IMR-90 (cell line): ENCODE data around the gene RHBDF1. TPM values are rescaled to one million over a fixed set of nuclear protein-coding genes. Genes with fewer than 3 reads are reported as not detected.

Source experiments
- ATAC-seq: fragments of 200-7000 bp; cut with Tn5 transposase; 2 replicates; pipeline ENCODE4 v1.9.1; 2020; ENCODE audit warnings: low read depth, mild to moderate bottlenecking, moderate library complexity
- BruUV-seq: library from RNA; stranded (reverse); fragments of 400-500 nt; replicated peaks from 2 replicates; lab custom pipeline; 2021; lab: Mats Ljungman, UMichigan
- CTCF ChIA-PET: fragments of 300-600 bp; formaldehyde crosslinking; extraction: SDS; loops from one replicate; lab custom pipeline; 2021; ENCODE audit warnings: antibody characterized with exemption; lab: Yijun Ruan, JAX
- POLR2A ChIA-PET: fragments of 300-600 bp; sonication (Branson Sonifier 250); formaldehyde crosslinking; loops from one replicate; lab custom pipeline; 2022; ENCODE audit warnings: antibody characterized with exemption; ENCODE audit not compliant: unreplicated experiment; lab: Charles Lee
- DNase-seq: peaks from one replicate; pipeline ENCODE4 v3.0.0; 2013
- H2AFZ ChIP-seq: replicated peaks from 2 replicates; pipeline ENCODE3; 2013; ENCODE audit warnings: low read length, mild to moderate bottlenecking; ENCODE audit not compliant: poor library complexity
- H2AK5ac ChIP-seq: 2 replicates; pipeline ENCODE4 v1.6.1; 2013; ENCODE audit warnings: low read depth, low read length, inconsistent platforms
- H2AK9ac ChIP-seq: replicated peaks from 2 replicates; pipeline ENCODE3; 2013; ENCODE audit warnings: mild to moderate bottlenecking, low read depth, low read length, moderate library complexity; ENCODE audit not compliant: poor library complexity
- H2BK120ac ChIP-seq: 2 replicates; pipeline ENCODE4 v1.6.1; 2013; ENCODE audit warnings: low read depth, low read length, inconsistent platforms
- H2BK15ac ChIP-seq: 3 replicates; pipeline ENCODE4 v1.6.1; 2013; ENCODE audit warnings: low read depth, low read length, inconsistent platforms
- H2BK20ac ChIP-seq: 2 replicates; pipeline ENCODE4 v1.6.1; 2013; ENCODE audit warnings: low read depth, mild to moderate bottlenecking, inconsistent platforms, low read length, moderate library complexity
- H2BK5ac ChIP-seq: 2 replicates; pipeline ENCODE4 v1.6.1; 2013; ENCODE audit warnings: mild to moderate bottlenecking, low read depth, low read length, inconsistent platforms; ENCODE audit not compliant: poor library complexity, severe bottlenecking
- H3K14ac ChIP-seq: replicated peaks from 2 replicates; pipeline ENCODE4 v1.6.1; 2013; ENCODE audit warnings: low read depth, low read length, inconsistent platforms
- H3K18ac ChIP-seq: 2 replicates; pipeline ENCODE4 v1.6.1; 2013; ENCODE audit warnings: low read depth, low read length, control low read depth
- H3K23ac ChIP-seq: 2 replicates; pipeline ENCODE4 v1.6.1; 2013; ENCODE audit warnings: low read depth, low read length, inconsistent platforms
- H3K27ac ChIP-seq: 2 replicates; pipeline ENCODE4 v1.5.1; 2013; ENCODE audit warnings: mild to moderate bottlenecking, control low read depth, low read length; ENCODE audit not compliant: insufficient read depth
- H3K27me3 ChIP-seq: 2 replicates; pipeline ENCODE4 v1.6.1; 2013; ENCODE audit warnings: low read length; ENCODE audit not compliant: control insufficient read depth, insufficient read depth
- H3K36me3 ChIP-seq: 2 replicates; pipeline ENCODE4 v1.6.1; 2013; ENCODE audit warnings: low read length, mixed read lengths; ENCODE audit not compliant: control insufficient read depth, insufficient read depth
- H3K4ac ChIP-seq: 2 replicates; pipeline ENCODE4 v1.6.1; 2013; ENCODE audit warnings: low read depth, low read length, inconsistent platforms
- H3K4me1 ChIP-seq: 2 replicates; pipeline ENCODE4 v1.6.1; 2013; ENCODE audit warnings: low read length, mixed read lengths; ENCODE audit not compliant: control insufficient read depth, insufficient read depth
- H3K4me2 ChIP-seq: 2 replicates; pipeline ENCODE4 v1.6.1; 2013; ENCODE audit warnings: low read depth, mild to moderate bottlenecking, control low read depth, low read length, moderate library complexity
- H3K4me3 ChIP-seq: 2 replicates; pipeline ENCODE4 v1.5.1; 2013; ENCODE audit warnings: low read depth, mild to moderate bottlenecking, control low read depth, low read length, moderate library complexity; ENCODE audit not compliant: insufficient read depth
- H3K56ac ChIP-seq: 2 replicates; pipeline ENCODE4 v1.6.1; 2013; ENCODE audit warnings: low read length, inconsistent platforms; ENCODE audit not compliant: insufficient read depth; ENCODE audit errors: extremely low read depth
- H3K79me1 ChIP-seq, 2 experiments: 2 replicates each; pipeline ENCODE4 v1.6.1; 2013; ENCODE audit warnings: low read length in 2 of 2, inconsistent platforms in 1 of 2, low read depth in 1 of 2
- H3K9ac ChIP-seq: 2 replicates; pipeline ENCODE4 v1.6.1; 2013; ENCODE audit warnings: low read depth, low read length, control low read depth
- H3K9me1 ChIP-seq: 2 replicates; pipeline ENCODE4 v1.6.1; 2013; ENCODE audit warnings: low read length, inconsistent platforms; ENCODE audit not compliant: insufficient read depth
- H3K9me3 ChIP-seq: 2 replicates; pipeline ENCODE4 v1.6.1; 2013; ENCODE audit warnings: low read length; ENCODE audit not compliant: control insufficient read depth, insufficient read depth
- H4K20me1 ChIP-seq: 2 replicates; pipeline ENCODE4 v1.6.1; 2013; ENCODE audit warnings: low read length, inconsistent platforms; ENCODE audit not compliant: insufficient read depth
- H4K5ac ChIP-seq: 2 replicates; pipeline ENCODE4 v1.6.1; 2013; ENCODE audit warnings: mild to moderate bottlenecking, low read depth, low read length, control low read depth
- H4K8ac ChIP-seq, 2 experiments: 2 replicates each; pipeline ENCODE4 v1.6.1; 2013; ENCODE audit warnings: low read depth in 2 of 2, low read length in 2 of 2, control low read depth in 1 of 2, inconsistent platforms in 1 of 2
- H4K91ac ChIP-seq: 2 replicates; pipeline ENCODE4 v1.6.1; 2013; ENCODE audit warnings: low read depth, low read length, inconsistent platforms; ENCODE audit not compliant: insufficient read depth
- BHLHE40 ChIP-seq: fragments of 150-350 bp; IDR thresholded peaks from 2 replicates; pipeline ENCODE4 v1.6.1; 2016; ENCODE audit warnings: mild to moderate bottlenecking, low read depth, low read length
- CEBPB ChIP-seq: IDR thresholded peaks from 2 replicates; pipeline ENCODE4 v1.6.1; 2012; ENCODE audit warnings: low read depth, low read length, improper control_type of control experiment
- CHD1 ChIP-seq: IDR thresholded peaks from 2 replicates; pipeline ENCODE4 v1.6.1; 2012; ENCODE audit warnings: low read depth, low read length, improper control_type of control experiment
- MAFK ChIP-seq: IDR thresholded peaks from 2 replicates; pipeline ENCODE4 v1.6.1; 2012; ENCODE audit warnings: low read depth, low read length, improper control_type of control experiment
- MAZ ChIP-seq: IDR thresholded peaks from 2 replicates; pipeline ENCODE4 v1.6.1; 2012; ENCODE audit warnings: low read depth, mild to moderate bottlenecking, low read length, improper control_type of control experiment, moderate library complexity, borderline replicate concordance
- MXI1 ChIP-seq: IDR thresholded peaks from 2 replicates; pipeline ENCODE4 v1.6.1; 2012; ENCODE audit warnings: low read depth, mild to moderate bottlenecking, low read length, moderate library complexity, borderline replicate concordance
- NFE2L2 ChIP-seq: fragments of 150-350 bp; IDR thresholded peaks from 2 replicates; pipeline ENCODE4 v1.6.1; 2016; ENCODE audit warnings: low read depth, mild to moderate bottlenecking, low read length
- POLR2A ChIP-seq: IDR thresholded peaks from 2 replicates; pipeline ENCODE4 v1.6.1; 2012; ENCODE audit warnings: mild to moderate bottlenecking, low read depth, low read length
- RAD21 ChIP-seq: IDR thresholded peaks from 2 replicates; pipeline ENCODE4 v1.6.1; 2012; ENCODE audit warnings: low read length, improper control_type of control experiment
- RCOR1 ChIP-seq: IDR thresholded peaks from 2 replicates; pipeline ENCODE4 v1.6.1; 2012; ENCODE audit warnings: mild to moderate bottlenecking, low read length, improper control_type of control experiment; ENCODE audit not compliant: insufficient replicate concordance
- RFX5 ChIP-seq: IDR thresholded peaks from 2 replicates; pipeline ENCODE4 v1.8.0; 2012; ENCODE audit warnings: low read depth, mild to moderate bottlenecking, low read length, moderate library complexity
- SMC3 ChIP-seq: fragments of 150-350 bp; IDR thresholded peaks from 2 replicates; pipeline ENCODE4 v1.6.1; 2016; ENCODE audit warnings: low read depth, mild to moderate bottlenecking, antibody characterized with exemption, low read length, moderate library complexity
- WGBS, 2 experiments: methylation state at CpG; one replicate each; pipeline versions ENCODE4 v1.1.5 to v1.1.7; 2013; ENCODE audit warnings: missing lambda C conversion rate in 2 of 2; ENCODE audit not compliant: insufficient read length in 1 of 2; ENCODE audit errors: extremely low coverage in 2 of 2; 5-methylcytosine and 5-hydroxymethylcytosine counted together
- dilution Hi-C: fragments of 300-500 bp; cut with HindIII; formaldehyde crosslinking; loops from one replicate; pipeline ENCODE4 v1.14.3; 2018; ENCODE audit warnings: low sequenced_read_pairs; ENCODE audit not compliant: unreplicated experiment
- in situ Hi-C: fragments of 300-500 bp; cut with MboI; formaldehyde crosslinking; loops from 3 replicates; pipeline ENCODE4 v1.14.3; 2019; ENCODE audit warnings: low sequenced_read_pairs, inconsistent platforms, mixed read lengths
- intact Hi-C: fragments of 100-400 bp; cut with micrococcal nuclease; formaldehyde crosslinking; loops from 2 replicates; pipeline ENCODE4 v1.10.0; 2022
- polyA plus RNA-seq, 3 experiments: library from polyadenylated mRNA; depleted of rRNA; stranded (reverse); fragments of >200 nt; gene quantifications; 2 replicates each; pipeline ENCODE4 v1.2.3, GENCODE V29; 2012; ENCODE audit warnings: low replicate concordance in 1 of 3
- total RNA-seq: library from RNA; depleted of rRNA; stranded (reverse); fragments of >200 nt; gene quantifications from 2 replicates; pipeline ENCODE4 v1.2.3, GENCODE V29; 2012
- TF ChIP-seq, protein P1 (sequence below): fragments of 150-350 bp; IDR thresholded peaks from 2 replicates; pipeline ENCODE4 v1.6.1; 2017; ENCODE audit warnings: mild to moderate bottlenecking, antibody characterized with exemption, low read length, low read depth
- TF ChIP-seq, protein P2 (sequence below): conservative IDR thresholded peaks from 2 replicates; pipeline ENCODE4 v1.5.1; 2012; ENCODE audit warnings: mild to moderate bottlenecking, low read depth, low read length, improper control_type of control experiment
- TF ChIP-seq, protein P3 (sequence below): fragments of 150-350 bp; IDR thresholded peaks from 2 replicates; pipeline ENCODE4 v1.6.1; 2016; ENCODE audit warnings: low read depth, mild to moderate bottlenecking, low read length, moderate library complexity, borderline replicate concordance

Gene RHBDF1
- total and polyA plus RNA-seq, 2 of the 4 experiments (the other 2 are of a cell fraction) = 13.8 to 86.6 TPM

DNA sequence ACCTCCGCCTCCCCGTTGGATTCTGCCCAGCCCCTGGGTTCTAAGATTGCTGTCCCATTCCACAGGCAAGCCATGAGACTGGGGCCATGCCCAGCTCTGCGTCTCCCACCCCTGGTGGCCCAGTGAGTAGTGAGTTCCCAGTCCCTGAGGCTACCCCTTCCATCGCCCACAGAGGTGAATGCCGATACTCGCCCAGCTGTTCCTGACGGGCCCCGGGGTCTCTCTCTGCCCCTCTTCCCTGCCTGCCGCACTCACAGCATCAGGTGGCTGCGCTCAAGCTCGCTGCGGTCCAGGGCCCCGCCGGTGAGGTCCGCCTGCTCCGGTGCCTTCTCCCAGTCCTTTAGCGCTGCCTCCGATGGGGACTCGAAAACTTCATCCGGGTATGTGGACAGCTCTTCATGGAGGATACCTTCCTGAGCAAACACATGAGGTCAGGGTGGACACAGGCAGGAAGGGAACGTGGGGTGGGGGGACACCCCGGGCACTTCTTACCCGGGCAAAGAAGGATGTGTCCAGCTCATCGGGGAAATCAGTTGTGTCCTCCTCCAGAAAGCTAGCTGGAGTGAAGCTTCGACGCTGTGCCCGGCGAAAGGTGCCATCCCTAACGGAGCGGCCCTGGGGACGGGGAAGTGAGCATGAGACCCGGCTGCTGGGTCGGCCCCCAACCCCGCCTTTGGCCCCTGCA lies 10.0 kb downstream of the RHBDF1 start:
- Histone ChIP-seq H3K27ac (no peak overlapping the region), H2AK5ac (no peak overlapping the region), H3K4ac (no peak overlapping the region), H3K27me3 (no peaks in the 10 kb centered on the region), H3K9ac (no peak overlapping the region), H3K4me1 (peaks cover 12% of the 10 kb centered on the region; the same call in 1 of the 2 replicates), H3K18ac (no peak overlapping the region), H2AFZ (no peak overlapping the region), H3K9me3 (no peaks in the 10 kb centered on the region), H2BK15ac (no peak overlapping the region), H3K36me3 (peaks cover 72% of the 10 kb centered on the region), H4K91ac (no peak overlapping the region), H3K4me2 (no peak overlapping the region), H3K23ac (no peak overlapping the region), H4K20me1 (peaks cover 69% of the 10 kb centered on the region), H3K79me1 (peaks cover 23 to 62% of the 10 kb centered on the region in 2 experiments), H3K4me3 (no peak overlapping the region), H3K56ac (no peak overlapping the region), H4K5ac (no peak overlapping the region), H4K8ac (no peak overlapping the region), H2BK20ac (no peak overlapping the region), H2BK5ac (no peak overlapping the region), H3K14ac (no peak overlapping the region), H3K9me1 (no peaks in the 10 kb centered on the region), H2BK120ac (no peak overlapping the region), H2AK9ac (no peak overlapping the region)
- BruUV-seq = no TSS peak
- intact Hi-C loops = no loop called here
- ChIA-PET POLR2A (no interaction called here), CTCF (interaction anchor here (1.0 to 1.1 kb wide), 2 partner anchors 32 to 35 kb away, joined by 3 to 5 read pairs; no protein-coding TSS in a partner anchor)
- dilution Hi-C loops = no loop called here
- DNase-seq (no peak), ATAC-seq (no peak)
- in situ Hi-C loops = no loop called here
- TF ChIP-seq, protein P1, sequence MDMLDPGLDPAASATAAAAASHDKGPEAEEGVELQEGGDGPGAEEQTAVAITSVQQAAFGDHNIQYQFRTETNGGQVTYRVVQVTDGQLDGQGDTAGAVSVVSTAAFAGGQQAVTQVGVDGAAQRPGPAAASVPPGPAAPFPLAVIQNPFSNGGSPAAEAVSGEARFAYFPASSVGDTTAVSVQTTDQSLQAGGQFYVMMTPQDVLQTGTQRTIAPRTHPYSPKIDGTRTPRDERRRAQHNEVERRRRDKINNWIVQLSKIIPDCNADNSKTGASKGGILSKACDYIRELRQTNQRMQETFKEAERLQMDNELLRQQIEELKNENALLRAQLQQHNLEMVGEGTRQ = no peak
- TF ChIP-seq SMC3 = no peak
- TF ChIP-seq, protein P2, sequence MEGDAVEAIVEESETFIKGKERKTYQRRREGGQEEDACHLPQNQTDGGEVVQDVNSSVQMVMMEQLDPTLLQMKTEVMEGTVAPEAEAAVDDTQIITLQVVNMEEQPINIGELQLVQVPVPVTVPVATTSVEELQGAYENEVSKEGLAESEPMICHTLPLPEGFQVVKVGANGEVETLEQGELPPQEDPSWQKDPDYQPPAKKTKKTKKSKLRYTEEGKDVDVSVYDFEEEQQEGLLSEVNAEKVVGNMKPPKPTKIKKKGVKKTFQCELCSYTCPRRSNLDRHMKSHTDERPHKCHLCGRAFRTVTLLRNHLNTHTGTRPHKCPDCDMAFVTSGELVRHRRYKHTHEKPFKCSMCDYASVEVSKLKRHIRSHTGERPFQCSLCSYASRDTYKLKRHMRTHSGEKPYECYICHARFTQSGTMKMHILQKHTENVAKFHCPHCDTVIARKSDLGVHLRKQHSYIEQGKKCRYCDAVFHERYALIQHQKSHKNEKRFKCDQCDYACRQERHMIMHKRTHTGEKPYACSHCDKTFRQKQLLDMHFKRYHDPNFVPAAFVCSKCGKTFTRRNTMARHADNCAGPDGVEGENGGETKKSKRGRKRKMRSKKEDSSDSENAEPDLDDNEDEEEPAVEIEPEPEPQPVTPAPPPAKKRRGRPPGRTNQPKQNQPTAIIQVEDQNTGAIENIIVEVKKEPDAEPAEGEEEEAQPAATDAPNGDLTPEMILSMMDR = no peak
- no peak for TF ChIP-seq BHLHE40
- TF ChIP-seq RFX5 = no peak
- TF ChIP-seq RAD21 = no peak
- TF ChIP-seq CEBPB = no peak
- no peak for TF ChIP-seq POLR2A
- TF ChIP-seq RCOR1 = no peak
- TF ChIP-seq MXI1 = no peak
- no peak for TF ChIP-seq MAZ
- TF ChIP-seq NFE2L2 = no peak
- TF ChIP-seq CHD1 = no peak
- TF ChIP-seq MAFK = no peak
- TF ChIP-seq, protein P3, sequence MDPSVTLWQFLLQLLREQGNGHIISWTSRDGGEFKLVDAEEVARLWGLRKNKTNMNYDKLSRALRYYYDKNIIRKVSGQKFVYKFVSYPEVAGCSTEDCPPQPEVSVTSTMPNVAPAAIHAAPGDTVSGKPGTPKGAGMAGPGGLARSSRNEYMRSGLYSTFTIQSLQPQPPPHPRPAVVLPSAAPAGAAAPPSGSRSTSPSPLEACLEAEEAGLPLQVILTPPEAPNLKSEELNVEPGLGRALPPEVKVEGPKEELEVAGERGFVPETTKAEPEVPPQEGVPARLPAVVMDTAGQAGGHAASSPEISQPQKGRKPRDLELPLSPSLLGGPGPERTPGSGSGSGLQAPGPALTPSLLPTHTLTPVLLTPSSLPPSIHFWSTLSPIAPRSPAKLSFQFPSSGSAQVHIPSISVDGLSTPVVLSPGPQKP = no peak
- WGBS, 2 experiments = 95% methylated on average over 29 of the region's 34 CpGs; no CpG with 5 or more reads in 1 of the 2 experiments
